NCI-H1105 (cell line): ENCODE measurements around the gene STOML1.
"Not testable (repeated sequence)": the region's sequence is repeated elsewhere in the genome, so short reads cannot be mapped to it uniquely, and the experiment has no call there.

Experiments used
- DNase-seq: peaks from one replicate; lab custom pipeline; 2025; lab: John Stamatoyannopoulos, UW

The STOML1 gene

DNA sequence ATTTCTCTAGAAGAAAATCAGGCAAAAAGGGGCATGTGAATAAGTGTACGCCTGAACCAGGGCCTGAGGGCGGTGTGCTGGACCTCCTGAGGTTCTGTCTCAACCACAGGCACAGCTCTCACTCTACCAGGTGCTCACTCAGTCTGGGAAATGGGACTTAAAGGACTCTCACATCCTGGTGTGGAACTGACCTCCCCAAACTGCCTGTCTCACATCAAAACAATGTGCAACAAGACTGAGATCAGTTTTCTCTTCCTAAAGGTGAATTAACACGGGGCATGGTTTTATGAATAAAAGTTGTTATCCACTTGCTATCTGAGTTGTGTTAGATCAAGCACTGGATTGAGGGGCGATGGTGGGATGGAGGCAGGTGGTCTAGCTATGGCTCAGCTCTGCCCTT, 4.8 kb downstream of the STOML1 start:
- no peak for DNase-seq

GRCh38 chr15:73986776-73987056, 5.4 kb downstream of the STOML1 start:
- no peak for DNase-seq

GRCh38 chr15:73986055-73986775, 5.9 kb downstream of the STOML1 start:
- DNase-seq: no peak

GRCh38 chr15:73985101-73985873, 6.8 kb downstream of the STOML1 start:
- DNase-seq: no peak

- no peak for DNase-seq
These were observed 7.7 kb downstream of the STOML1 start for GRCh38 chr15:73984208-73984979.

- DNase-seq: no peak
These were observed 8.3 kb downstream of the STOML1 start for GRCh38 chr15:73983773-73984172.

- DNase-seq: no peak
These were observed 8.8 kb downstream of the STOML1 start for GRCh38 chr15:73983211-73983727.

GRCh38 chr15:73982222-73982962, 9.7 kb downstream of the STOML1 start:
- DNase-seq: no peak

- DNase-seq: no peak
These were observed 10.3 kb downstream of the STOML1 start for GRCh38 chr15:73981761-73982221.

DNA sequence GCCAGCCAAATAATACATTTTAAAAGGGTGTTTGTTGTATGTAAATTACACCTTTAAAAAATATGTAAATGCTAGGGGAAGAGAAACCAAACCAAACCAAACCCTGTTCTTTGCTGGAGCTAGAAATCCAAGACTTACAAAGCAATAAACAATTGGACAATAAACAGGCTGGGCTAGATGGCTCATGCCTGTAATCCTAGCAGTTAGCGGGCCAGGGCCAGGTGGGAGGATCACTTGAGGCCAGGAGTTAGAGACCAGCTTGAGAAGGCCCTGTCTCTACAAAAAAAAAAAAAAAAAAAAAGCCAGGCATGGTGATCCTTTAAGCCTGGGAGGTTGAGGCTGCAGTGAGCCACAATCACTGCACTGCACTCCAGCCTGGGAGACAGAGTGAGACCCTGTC, 12.5 kb downstream of the STOML1 start:
- no peak for DNase-seq

DNA sequence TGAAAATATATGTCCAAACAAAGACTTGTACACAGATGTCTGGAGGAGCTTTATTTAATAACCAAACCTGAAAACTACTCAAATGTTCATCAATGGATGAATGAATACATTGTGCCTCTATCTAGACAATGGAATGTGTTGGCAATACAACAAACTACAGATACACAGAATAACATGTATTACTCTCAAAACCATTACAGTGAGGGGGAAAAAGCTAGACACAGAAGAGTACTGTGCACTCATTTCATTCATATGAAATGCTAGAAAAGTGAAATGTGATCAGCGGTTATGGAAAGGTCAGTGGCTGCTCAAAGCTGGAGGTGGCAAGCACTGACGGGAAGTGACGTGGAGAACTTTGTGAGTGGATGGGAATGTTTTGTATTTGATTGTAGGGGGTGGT, 13.2 kb downstream of the STOML1 start:
- DNase-seq: no peak

DNA sequence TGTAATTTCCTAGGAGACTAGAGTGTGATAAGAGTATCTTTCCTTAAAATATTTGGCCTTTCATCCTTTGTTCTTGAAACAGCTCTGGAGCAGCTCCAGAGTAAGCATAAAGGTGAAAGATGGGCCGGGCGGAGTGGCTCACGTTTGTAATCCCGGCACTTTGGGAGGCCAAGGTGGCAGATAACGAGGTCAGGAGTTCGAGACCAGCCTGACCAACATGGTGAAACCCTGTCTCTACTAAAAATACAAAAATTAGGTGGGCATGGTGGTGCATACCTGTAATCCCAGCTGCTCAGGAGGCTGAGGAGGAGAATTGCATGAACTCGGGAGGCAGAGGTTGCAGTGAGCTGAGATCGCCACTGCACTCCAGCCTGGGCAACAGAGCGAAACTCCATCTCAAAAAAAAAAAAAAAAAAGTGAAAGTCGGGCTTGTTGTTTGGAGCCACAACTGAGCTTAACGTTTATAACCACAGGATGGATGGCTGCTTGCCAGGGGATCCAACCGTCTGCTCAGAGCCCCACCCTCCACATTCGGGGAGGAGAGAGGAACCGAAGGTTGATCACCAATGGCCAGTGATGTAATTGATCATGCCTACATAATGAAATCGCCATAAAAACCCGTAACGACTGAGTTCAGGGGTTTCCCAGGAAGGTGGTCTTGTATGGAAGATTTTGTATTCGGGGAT, 16.5 kb downstream of the STOML1 start:
- DNase-seq: not testable (repeated sequence)

DNA sequence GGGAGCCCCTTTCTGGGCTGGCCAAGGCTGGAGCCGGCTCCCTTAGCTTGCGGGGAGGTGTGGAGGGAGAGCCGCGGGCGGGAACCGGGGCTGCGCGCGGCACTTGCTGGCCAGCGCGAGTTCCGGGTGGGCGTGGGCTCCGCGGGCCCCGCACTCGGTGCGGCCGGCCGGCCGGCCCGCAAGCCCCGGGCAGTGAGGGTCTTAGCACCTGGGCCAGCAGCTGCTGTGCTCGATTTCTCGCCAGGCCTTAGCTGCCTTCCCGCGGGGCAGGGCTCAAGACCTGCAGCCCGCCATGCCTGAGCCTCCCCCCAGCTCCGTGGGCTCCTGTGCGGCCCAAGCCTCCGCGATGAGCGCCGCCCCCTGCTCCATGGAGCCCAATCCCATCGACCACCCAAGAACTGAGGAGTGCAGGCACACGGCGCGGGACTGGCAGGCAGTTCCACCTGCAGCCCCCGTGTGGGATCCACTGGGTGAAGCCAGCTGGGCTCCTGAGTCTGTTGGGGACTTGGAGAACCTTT, 18.4 kb downstream of the STOML1 start:
- not testable (repeated sequence) for DNase-seq

GRCh38 chr15:73972984-73973682, 19.0 kb downstream of the STOML1 start:
- peak; percentile 54 for DNase-seq

DNA sequence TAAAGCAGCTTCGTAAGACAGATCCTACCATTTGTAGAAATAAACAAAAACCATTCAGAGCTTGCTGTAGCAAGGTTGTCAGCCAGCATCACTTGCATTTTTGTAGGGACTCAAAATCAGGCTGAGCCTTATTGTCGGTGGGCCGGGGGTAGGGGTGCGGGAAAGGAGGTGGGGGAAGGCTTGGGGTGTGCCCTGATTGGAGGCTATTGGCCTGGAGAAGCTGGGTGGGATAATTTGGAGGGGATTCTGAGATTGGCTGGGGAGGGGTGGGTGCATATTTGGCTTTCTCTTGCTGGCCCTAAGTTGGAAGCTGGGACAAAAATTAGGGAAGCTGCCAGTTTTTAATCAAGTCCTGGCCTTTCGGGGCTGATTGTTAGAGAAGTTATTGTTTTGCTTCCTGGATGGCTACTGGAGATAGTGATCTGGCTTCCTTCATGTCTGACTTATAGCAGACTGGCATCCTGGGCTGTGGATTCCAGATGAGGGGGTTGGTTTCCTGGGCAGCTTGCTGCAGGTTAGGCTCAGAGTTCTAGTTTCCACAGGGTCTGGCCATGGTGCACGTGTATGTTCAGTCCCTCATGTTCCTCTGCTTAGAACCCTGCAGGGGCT, 22.8 kb downstream of the STOML1 start:
- DNase-seq: no peak

DNA sequence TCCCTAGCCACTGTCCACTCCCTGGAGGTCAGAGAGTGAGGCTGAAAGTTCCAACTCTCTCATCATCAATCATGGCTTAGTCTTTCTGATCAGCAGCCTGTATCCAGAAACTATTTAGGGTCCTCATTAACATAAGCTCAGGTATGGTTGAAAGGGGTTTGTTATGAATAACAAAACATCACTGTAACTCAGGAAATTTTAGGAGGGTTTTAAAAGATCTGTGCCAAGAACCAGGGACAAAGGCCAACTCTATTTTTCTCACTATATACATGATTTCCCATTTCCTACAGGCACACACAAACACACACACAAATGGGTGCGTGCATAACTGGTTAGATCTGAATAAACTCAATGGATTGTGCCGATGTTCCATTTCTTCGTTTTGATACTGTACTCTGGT, 23.6 kb downstream of the STOML1 start:
- no peak for DNase-seq

DNA sequence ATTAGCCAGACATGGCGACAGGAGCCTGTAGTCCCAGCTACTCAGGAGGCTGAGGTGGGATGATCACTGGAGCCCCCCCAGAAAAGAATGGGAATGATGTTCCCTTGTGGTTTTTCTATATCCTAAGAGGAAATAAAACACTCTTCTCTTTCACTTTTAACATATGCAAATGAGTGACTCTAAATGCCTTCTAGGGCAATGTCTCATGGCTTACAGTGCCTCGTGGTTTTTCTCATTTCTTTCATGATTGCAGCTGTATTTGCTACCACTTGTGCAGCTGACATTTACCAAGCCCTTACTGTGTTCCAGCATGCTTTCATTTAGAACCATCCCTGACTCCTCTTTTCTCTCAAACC, 26.4 kb downstream of the STOML1 start:
- DNase-seq: no peak

- DNase-seq: no peak
These were observed 26.9 kb downstream of the STOML1 start for GRCh38 chr15:73965094-73965757.

DNA sequence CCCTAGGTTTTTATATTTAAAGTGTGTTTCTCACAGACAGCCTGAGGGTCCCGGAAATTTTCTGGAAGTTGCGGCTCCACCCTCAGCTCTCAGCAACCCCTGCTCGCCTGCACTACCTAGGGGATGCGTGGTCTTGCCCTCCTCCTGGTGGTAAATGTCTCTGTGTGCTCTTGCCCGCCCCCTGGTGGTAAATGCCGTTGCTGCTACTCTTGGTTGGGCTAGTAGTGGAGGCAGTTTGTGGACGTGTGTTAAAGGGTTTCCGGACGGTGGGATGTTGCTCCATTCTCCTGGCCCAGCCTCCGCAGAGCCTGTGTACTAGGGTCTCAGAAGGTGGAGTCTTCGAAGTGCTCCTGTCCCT, 27.4 kb downstream of the STOML1 start:
- peak; percentile 21 for DNase-seq

GRCh38 chr15:73962433-73962832, 29.7 kb downstream of the STOML1 start:
- no peak for DNase-seq
